SK-N-SH (cell line): ENCODE data around the gene ABCG1. TPM values are rescaled to one million over a fixed set of nuclear protein-coding genes. Genes with fewer than 3 reads are reported as not detected.

Experiments
- CTCF ChIA-PET: fragments of 300-600, 350-600 bp; formaldehyde crosslinking; extraction: SDS; loops from one replicate; lab custom pipeline; 2021; lab: Yijun Ruan, JAX
- POLR2A ChIA-PET: fragments of 350-600 bp; sonication (Branson Sonifier 250); formaldehyde crosslinking; extraction: SDS; loops from one replicate; lab custom pipeline; 2020; ENCODE audit warnings: antibody characterized with exemption, inconsistent platforms; lab: Yijun Ruan, JAX
- DNase-seq: peaks from one replicate; pipeline ENCODE4 v3.0.0; 2012
- H2AFZ ChIP-seq: fragments of 200-600 bp; sonication (generic); 2 replicates; pipeline ENCODE4 v1.8.1; 2016; ENCODE audit warnings: antibody characterized with exemption, mild to moderate bottlenecking, low read depth
- H3F3A ChIP-seq: fragments of 200-600 bp; sonication (generic); replicated peaks from 2 replicates; pipeline ENCODE3; 2016; ENCODE audit warnings: antibody characterized with exemption, mild to moderate bottlenecking; ENCODE audit not compliant: insufficient read depth
- H3K27ac ChIP-seq, 2 experiments: fragments of 200-500 bp in 1 of 2; fragments of 200-600 bp in 1 of 2; sonication (Bioruptor generic) in 1 of 2; sonication (generic), shearing (Covaris generic) in 1 of 2; 2 replicates each; pipeline versions ENCODE4 v1.5.1 to v1.6.1; 2014 to 2016; ENCODE audit warnings: low read depth in 2 of 2, inconsistent platforms in 1 of 2, low read length in 1 of 2, mild to moderate bottlenecking in 1 of 2, mixed read lengths in 1 of 2
- H3K27me3 ChIP-seq: fragments of 200-600 bp; sonication (generic), shearing (Covaris generic); 2 replicates; pipeline ENCODE4 v1.6.1; 2016; ENCODE audit warnings: mixed run types; ENCODE audit not compliant: insufficient read depth
- H3K36me3 ChIP-seq, 2 experiments: fragments of 200-500 bp in 1 of 2; fragments of 200-600 bp in 1 of 2; sonication (Bioruptor generic) in 1 of 2; sonication (generic) in 1 of 2; replicated peaks in 1 of 2; 2 replicates each; pipeline versions ENCODE3 to v1.5.1; 2014 to 2016; ENCODE audit warnings: low read length in 1 of 2, mild to moderate bottlenecking in 1 of 2; ENCODE audit not compliant: insufficient read depth in 2 of 2, control insufficient read depth in 1 of 2
- H3K4me1 ChIP-seq, 2 experiments: fragments of 200-500 bp in 1 of 2; fragments of 200-600 bp in 1 of 2; sonication (Bioruptor generic) in 1 of 2; sonication (generic), shearing (Covaris generic) in 1 of 2; 2 replicates each; pipeline versions ENCODE4 v1.5.1 to v1.6.1; 2014 to 2016; ENCODE audit warnings: low read depth in 1 of 2, low read length in 1 of 2, mixed run types in 1 of 2; ENCODE audit not compliant: insufficient read depth in 2 of 2, control insufficient read depth in 1 of 2
- H3K4me2 ChIP-seq: fragments of 200-600 bp; sonication (generic), shearing (Covaris generic); 2 replicates; pipeline ENCODE4 v1.6.1; 2017; ENCODE audit warnings: mixed run types
- H3K4me3 ChIP-seq, 2 experiments: fragments of 200-500 bp in 1 of 2; fragments of 200-600 bp in 1 of 2; sonication (Bioruptor generic) in 1 of 2; sonication (generic), shearing (Covaris generic) in 1 of 2; 2 replicates each; pipeline versions ENCODE4 v1.5.1 to v1.8.1; 2014 to 2016; ENCODE audit warnings: low read depth in 2 of 2, inconsistent platforms in 1 of 2, low read length in 1 of 2, mild to moderate bottlenecking in 1 of 2, mixed read lengths in 1 of 2, moderate library complexity in 1 of 2
- H3K79me2 ChIP-seq: fragments of 200-600 bp; sonication (generic); 2 replicates; pipeline ENCODE4 v1.8.1; 2017; ENCODE audit warnings: mild to moderate bottlenecking; ENCODE audit not compliant: insufficient read depth
- H3K9ac ChIP-seq: fragments of 200-600 bp; sonication (generic); 2 replicates; pipeline ENCODE4 v1.6.1; 2017; ENCODE audit warnings: mixed run types
- H3K9me2 ChIP-seq: fragments of 200-600 bp; sonication (generic); 2 replicates; pipeline ENCODE4 v1.6.1; 2017; ENCODE audit warnings: mixed run types
- H3K9me3 ChIP-seq: fragments of 200-600 bp; sonication (generic); 2 replicates; pipeline ENCODE4 v1.6.1; 2017; ENCODE audit warnings: mixed run types, mild to moderate bottlenecking, moderate library complexity
- H4K20me1 ChIP-seq: fragments of 200-600 bp; sonication (generic); 2 replicates; pipeline ENCODE4 v1.6.1; 2017; ENCODE audit warnings: mild to moderate bottlenecking, mixed run types; ENCODE audit not compliant: insufficient read depth
- EP300 ChIP-seq, 2 experiments: IDR thresholded peaks; 2 replicates each; pipeline versions ENCODE4 v1.4.0 to v1.6.1; 2012; ENCODE audit warnings: borderline replicate concordance in 1 of 2, low read depth in 1 of 2, low read length in 1 of 2
- EZH2phosphoT487 ChIP-seq: fragments of 200-600 bp; sonication (generic); IDR thresholded peaks from 2 replicates; pipeline ENCODE4 v1.6.1; 2017; ENCODE audit warnings: low read depth, mixed run types, mild to moderate bottlenecking, antibody characterized with exemption, moderate library complexity, borderline replicate concordance
- FOSL2 ChIP-seq: IDR thresholded peaks from 2 replicates; pipeline ENCODE4 v1.4.0; 2012; ENCODE audit warnings: low read depth, mild to moderate bottlenecking, moderate library complexity, borderline replicate concordance
- FOXM1 ChIP-seq: IDR thresholded peaks from 2 replicates; pipeline ENCODE4 v1.4.0; 2012; ENCODE audit warnings: low read depth, mild to moderate bottlenecking
- GABPA ChIP-seq: IDR thresholded peaks from 2 replicates; pipeline ENCODE4 v1.4.0; 2012; ENCODE audit warnings: low read depth, mild to moderate bottlenecking
- JUND ChIP-seq: IDR thresholded peaks from 2 replicates; pipeline ENCODE4 v1.4.0; 2012
- MEF2A ChIP-seq: IDR thresholded peaks from 2 replicates; pipeline ENCODE4 v1.4.0; 2012; ENCODE audit warnings: low read depth, borderline replicate concordance
- MXI1 ChIP-seq: IDR thresholded peaks from 2 replicates; pipeline ENCODE4 v1.6.1; 2012; ENCODE audit warnings: mild to moderate bottlenecking, low read depth, low read length, improper control_type of control experiment
- RAD21 ChIP-seq: IDR thresholded peaks from 2 replicates; pipeline ENCODE4 v1.6.1; 2012; ENCODE audit warnings: mild to moderate bottlenecking, low read length
- RCOR1 ChIP-seq: fragments of 150-350 bp; IDR thresholded peaks from 2 replicates; pipeline ENCODE4 v1.6.1; 2017; ENCODE audit warnings: antibody characterized with exemption, low read length
- RFX5 ChIP-seq: IDR thresholded peaks from 2 replicates; pipeline ENCODE4 v1.6.1; 2012; ENCODE audit warnings: mild to moderate bottlenecking, improper control_type of control experiment, low read length
- RXRA ChIP-seq: IDR thresholded peaks from 2 replicates; pipeline ENCODE4 v1.4.0; 2012; ENCODE audit warnings: low read depth, mild to moderate bottlenecking, borderline replicate concordance
- SIN3A ChIP-seq: IDR thresholded peaks from 2 replicates; pipeline ENCODE4 v1.6.1; 2012; ENCODE audit warnings: low read depth, mild to moderate bottlenecking, low read length, moderate library complexity, borderline replicate concordance
- SMC3 ChIP-seq: IDR thresholded peaks from 2 replicates; pipeline ENCODE4 v1.6.1; 2012; ENCODE audit warnings: low read depth, low read length, improper control_type of control experiment
- TAF1 ChIP-seq: IDR thresholded peaks from 2 replicates; pipeline ENCODE4 v1.6.1; 2012; ENCODE audit warnings: low read depth, mild to moderate bottlenecking, low read length, moderate library complexity, borderline replicate concordance
- TEAD4 ChIP-seq: IDR thresholded peaks from 2 replicates; pipeline ENCODE4 v1.4.0; 2012; ENCODE audit warnings: mild to moderate bottlenecking, borderline replicate concordance; ENCODE audit not compliant: insufficient read depth
- USF1 ChIP-seq: IDR thresholded peaks from 2 replicates; pipeline ENCODE4 v1.4.0; 2012; ENCODE audit warnings: low read depth, borderline replicate concordance
- USF2 ChIP-seq: fragments of 150-350 bp; IDR thresholded peaks from 2 replicates; pipeline ENCODE4 v1.6.1; 2017; ENCODE audit warnings: antibody characterized with exemption, low read length, low read depth, borderline replicate concordance
- ZBTB33 ChIP-seq: IDR thresholded peaks from 2 replicates; pipeline ENCODE4 v1.4.0; 2012; ENCODE audit warnings: low read depth, borderline replicate concordance
- WGBS: methylation state at CpG from one replicate; pipeline ENCODE4 v1.1.6; 2017; ENCODE audit warnings: low lambda C conversion rate; 5-methylcytosine and 5-hydroxymethylcytosine counted together
- polyA plus RNA-seq, 3 experiments: library from polyadenylated mRNA; depleted of rRNA; stranded (reverse); fragments of >200 nt; gene quantifications; 2 replicates each; pipeline ENCODE4 v1.2.3, GENCODE V29; 2012

ABCG1 gene
- polyA plus RNA-seq, 1 of the 3 experiments (the other 2 are of a cell fraction), result 0.07 TPM

- Histone ChIP-seq H3K9ac (no peak overlapping the region), H3K27me3 (no peaks in the 10 kb centered on the region), H3K27ac (no peak overlapping the region), H2AFZ (no peak overlapping the region), H3K4me2 (no peak overlapping the region), H3K4me3 (no peak overlapping the region), H3K36me3 (no peaks in the 10 kb centered on the region), H3K9me2 (no peaks in the 10 kb centered on the region), H3K4me1 (peaks cover 0 to 2% of the 10 kb centered on the region in 2 experiments; a peak in 1 of 4 replicates), H3K9me3 (no peaks in the 10 kb centered on the region), H3K79me2 (no peaks in the 10 kb centered on the region), H4K20me1 (no peaks in the 10 kb centered on the region), H3F3A (no peaks in the 10 kb centered on the region)
- DNase-seq, result no peak
- TF ChIP-seq TEAD4 (no peak), GABPA (no peak), USF1 (no peak), FOXM1 (no peak), RCOR1 (no peak), TAF1 (no peak)
- POLR2A ChIA-PET, result no interaction called here
- CTCF ChIA-PET, result no interaction called here
- WGBS, result 77% methylated on average over 1 of the region's 1 CpG
Measured at GRCh38 chr21:42189431-42189830, 29.5 kb upstream of the ABCG1 start.

- Histone ChIP-seq H3K9me2 (no peaks in the 10 kb centered on the region), H3K9ac (no peak overlapping the region), H3K27ac (no peak overlapping the region), H3K9me3 (no peaks in the 10 kb centered on the region), H3K4me1 (peaks cover 0 to 2% of the 10 kb centered on the region in 2 experiments; a peak in 1 of 4 replicates), H2AFZ (no peak overlapping the region), H3K27me3 (no peaks in the 10 kb centered on the region), H3K4me3 (no peak overlapping the region), H4K20me1 (no peaks in the 10 kb centered on the region), H3K36me3 (no peaks in the 10 kb centered on the region), H3F3A (no peaks in the 10 kb centered on the region), H3K79me2 (no peaks in the 10 kb centered on the region), H3K4me2 (no peak overlapping the region)
- DNase-seq, result no peak
- ChIA-PET CTCF (no interaction called here), POLR2A (no interaction called here)
- WGBS, result 51% methylated on average over 5 of the region's 11 CpGs
- TF ChIP-seq MXI1 (no peak), TEAD4 (no peak), SIN3A (no peak)
Measured at GRCh38 chr21:42189860-42190485, 29.0 kb upstream of the ABCG1 start.

- Histone ChIP-seq H4K20me1 (no peaks in the 10 kb centered on the region), H2AFZ (no peak overlapping the region), H3K9me2 (no peaks in the 10 kb centered on the region), H3F3A (no peaks in the 10 kb centered on the region), H3K4me2 (no peak overlapping the region), H3K9me3 (no peaks in the 10 kb centered on the region), H3K4me1 (peaks cover 0 to 2% of the 10 kb centered on the region in 2 experiments; a peak in 1 of 4 replicates), H3K36me3 (no peaks in the 10 kb centered on the region), H3K79me2 (no peaks in the 10 kb centered on the region), H3K9ac (no peak overlapping the region), H3K27me3 (no peaks in the 10 kb centered on the region), H3K27ac (no peak overlapping the region), H3K4me3 (no peak overlapping the region)
- POLR2A ChIA-PET, result no interaction called here
- CTCF ChIA-PET, result interaction anchor here (2.0 kb wide), 1 partner anchor 45 kb away, joined by 7 read pairs; no protein-coding TSS in a partner anchor
- DNase-seq, result no peak
- WGBS, result 75% methylated on average over 8 of the region's 8 CpGs
- TF ChIP-seq RFX5 (no peak), RXRA (no peak), EP300 (IDR thresholded peaks at IDR 0.05; ENCODE audit: borderline replicate concordance in 1 of 2, low read depth in 1 of 2, low read length in 1 of 2) (no peak), FOSL2 (no peak), JUND (no peak), EZH2phosphoT487 (no peak), MEF2A (no peak), ZBTB33 (no peak), SMC3 (no peak), RAD21 (no peak), USF2 (no peak)
Measured at GRCh38 chr21:42190486-42190863, 28.5 kb upstream of the ABCG1 start.
